Activated naive CD4-positive, alpha-beta T cell treated with anti-CD3 and anti-CD28 coated beads, Interleukin-2, amount 50 U/mL, for 16 hours (primary cell): Measurements from ENCODE around the gene IARS1.

Experiments used
- DNase-seq: peaks from one replicate; pipeline ENCODE4 v3.0.0-alpha.2; 2020

The IARS1 gene

DNA sequence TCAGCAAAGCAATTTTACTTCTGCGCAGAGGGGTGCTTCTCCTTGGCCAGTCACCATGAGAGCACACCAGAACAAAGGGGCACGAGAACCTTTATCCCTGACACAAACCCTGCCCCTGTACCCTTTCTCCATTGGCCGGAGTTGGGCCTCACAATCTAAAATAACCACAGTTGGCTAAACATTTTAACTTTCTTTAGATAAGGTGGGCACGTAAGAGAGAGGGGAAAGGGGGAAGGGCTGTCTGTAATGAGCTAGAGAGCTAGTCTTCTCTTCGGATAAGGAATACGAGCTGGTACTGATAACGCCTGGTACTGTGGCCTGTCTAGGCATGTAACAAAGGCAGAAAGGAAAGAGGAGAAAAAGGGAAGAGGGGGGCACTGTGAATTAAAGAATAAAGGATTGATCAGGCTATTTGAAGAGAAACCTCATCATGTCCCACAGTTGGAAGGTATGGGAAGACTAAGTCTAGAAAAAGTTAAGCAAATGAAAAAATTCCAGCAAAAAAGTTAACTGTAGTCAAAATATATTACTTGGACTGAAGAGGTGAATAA is 1.8 kb upstream of the IARS1 start:
- DNase-seq, result no peak

DNA sequence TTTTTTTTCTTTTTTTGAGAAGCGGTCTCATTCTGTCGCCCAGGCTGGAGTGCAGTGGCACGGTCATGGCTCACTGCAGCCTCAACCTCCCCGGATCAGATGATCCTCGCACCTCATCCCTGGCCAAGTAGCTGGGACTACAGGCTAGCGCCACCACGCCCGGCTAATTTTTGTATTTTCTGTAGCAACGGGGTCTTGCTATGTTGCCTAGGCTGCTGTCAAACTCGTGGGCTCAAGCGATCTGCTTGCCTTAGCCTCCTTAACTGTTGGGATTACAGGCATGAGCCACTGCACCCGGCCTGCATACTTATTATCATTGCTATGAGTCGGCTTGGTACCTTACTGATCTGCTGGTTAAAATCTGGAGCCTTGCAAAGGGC is 790 bp upstream of the IARS1 start:
- peak; percentile 13 for DNase-seq

DNA sequence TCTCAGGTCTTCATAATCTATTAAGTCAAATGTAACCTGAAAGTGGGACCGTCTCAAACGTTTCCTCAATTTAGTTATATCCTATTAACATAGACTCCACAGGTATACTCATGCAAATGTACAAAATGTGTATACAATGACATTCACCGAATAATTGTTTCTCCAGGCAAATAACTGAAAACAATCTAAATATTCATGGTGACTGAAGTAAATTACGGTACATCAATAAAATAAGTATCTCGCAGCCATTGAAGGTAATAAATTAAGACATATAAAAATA is 482 bp downstream of the IARS1 start:
- no peak for DNase-seq

DNA sequence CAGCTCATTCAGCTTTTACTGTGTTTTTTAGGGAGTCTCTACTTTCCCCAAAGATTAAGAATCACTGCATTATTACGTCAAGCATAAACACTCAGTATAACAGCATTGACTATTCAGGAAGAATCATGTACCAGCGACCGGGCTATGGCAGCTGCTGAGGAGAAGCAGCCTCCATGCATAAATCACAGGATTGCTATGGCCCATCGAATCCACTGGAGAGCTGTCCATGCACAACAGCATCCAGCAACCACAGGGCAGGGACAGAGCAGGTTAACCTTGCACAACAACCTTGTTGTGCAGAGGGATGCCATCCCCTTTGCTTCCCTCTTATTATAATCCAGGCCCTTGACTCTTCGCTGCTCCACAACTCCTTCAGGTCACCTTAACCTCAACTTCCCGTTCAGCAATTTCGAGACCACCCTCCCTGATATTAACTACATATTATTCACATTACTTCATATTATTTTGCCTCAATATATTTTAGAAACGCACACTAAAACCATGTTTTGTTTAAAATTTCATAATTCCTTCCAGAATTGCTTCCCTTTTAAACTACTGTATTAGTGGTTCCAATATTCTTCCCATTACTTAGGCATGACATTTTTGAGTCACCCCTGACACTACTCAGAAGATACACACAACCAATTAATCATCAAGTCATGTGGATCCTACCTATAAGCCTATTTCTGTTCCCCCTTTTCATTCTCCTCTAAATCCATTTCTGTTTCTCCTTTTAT is 991 bp downstream of the IARS1 start:
- no peak for DNase-seq

DNA sequence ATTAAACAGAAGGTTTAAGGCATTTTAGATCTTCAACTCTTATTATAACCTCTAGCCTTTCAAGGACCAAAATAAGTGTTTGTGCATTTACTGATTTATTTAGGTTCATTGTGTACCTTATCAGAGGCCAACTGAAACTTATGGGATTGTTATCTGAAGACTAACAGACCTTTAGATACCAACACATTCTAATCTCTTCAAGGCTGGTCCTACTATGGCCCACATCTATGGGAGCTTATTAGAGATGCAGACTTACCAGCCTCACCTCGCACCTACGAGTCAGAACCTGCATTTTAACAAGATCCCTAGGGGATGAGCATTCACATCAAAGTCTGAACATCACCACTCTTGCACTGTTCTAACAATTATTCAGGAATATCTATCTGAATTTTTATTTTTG is 1.9 kb downstream of the IARS1 start:
- DNase-seq, result no peak

DNA sequence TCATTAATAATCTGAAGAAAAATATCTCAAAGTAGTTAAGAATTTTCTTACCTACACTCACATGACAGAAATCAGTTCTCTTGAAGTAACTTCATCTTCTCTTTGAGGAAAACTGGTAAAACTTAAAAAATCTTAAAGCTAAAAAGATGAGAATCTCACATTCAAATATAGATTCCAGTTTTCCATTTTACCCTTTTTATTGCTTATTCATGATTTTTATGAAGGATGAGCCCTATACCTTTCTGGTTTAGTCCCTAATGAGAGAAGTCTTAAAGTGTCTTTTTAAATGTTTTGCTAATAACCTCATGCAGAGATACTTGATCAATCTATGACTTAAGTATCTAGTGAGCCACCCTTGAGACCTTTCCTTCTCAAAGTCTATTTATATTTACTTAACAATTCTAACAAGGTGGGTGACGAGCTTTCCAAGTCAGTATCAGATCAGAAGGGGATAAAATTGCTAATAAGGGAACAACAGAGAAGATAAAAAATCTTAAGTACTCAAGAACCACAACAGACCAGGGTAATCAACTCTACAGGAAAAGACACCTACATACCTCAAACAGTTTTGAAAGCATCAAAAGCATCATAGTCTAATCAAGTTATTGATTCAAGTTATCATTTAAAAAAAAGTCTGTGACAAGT is 2.6 kb downstream of the IARS1 start:
- no peak for DNase-seq

DNA sequence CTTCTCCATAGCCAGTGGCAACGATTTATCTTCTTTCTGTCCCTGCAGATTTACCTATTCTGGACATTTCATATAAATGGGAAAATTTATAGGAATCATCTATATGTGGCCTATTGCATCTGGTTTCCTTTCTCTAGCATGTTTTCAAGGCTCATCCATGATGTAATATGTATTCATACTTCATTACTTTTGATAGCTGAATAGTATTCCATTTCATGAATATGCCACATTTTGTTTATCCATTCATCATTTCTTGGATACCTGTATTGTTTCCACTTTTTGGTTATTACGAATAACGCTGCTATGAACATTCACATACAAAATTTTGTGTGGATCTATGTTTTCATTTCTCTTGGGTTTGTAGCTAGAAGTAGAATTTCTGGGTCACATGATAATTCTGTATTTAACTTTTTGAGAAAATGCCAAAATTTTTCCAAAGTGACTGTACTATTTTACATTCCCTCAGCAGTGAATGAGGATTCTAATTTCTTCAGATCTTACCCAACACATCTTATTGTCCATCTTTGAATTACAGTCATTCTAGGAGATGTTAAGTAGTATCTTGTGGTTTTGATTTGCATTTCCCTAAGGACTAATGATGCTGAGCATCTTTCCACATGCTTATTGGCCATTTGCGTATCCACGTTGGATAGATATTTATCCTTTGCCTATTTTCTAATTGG is 3.6 kb downstream of the IARS1 start:
- no peak for DNase-seq

DNA sequence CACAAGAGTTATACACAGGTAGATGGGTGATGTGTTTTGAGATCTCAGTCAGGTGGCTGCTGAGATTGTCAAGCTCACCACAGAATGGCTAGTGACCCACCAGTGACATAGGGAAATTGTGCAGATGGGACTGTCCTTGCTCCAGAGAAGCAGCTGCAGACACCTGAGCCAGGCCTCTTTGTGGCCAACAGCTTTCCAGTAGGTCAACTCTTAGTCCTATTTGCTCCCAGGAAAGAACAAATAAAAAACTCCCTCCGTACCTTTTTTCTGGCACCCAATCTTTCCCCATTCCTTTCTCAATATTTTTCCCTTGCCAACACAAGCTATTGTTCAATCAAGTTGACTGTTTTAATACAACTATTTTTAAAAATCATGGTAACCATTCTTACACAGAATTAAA is 14.2 kb downstream of the IARS1 start:
- no peak for DNase-seq

DNA sequence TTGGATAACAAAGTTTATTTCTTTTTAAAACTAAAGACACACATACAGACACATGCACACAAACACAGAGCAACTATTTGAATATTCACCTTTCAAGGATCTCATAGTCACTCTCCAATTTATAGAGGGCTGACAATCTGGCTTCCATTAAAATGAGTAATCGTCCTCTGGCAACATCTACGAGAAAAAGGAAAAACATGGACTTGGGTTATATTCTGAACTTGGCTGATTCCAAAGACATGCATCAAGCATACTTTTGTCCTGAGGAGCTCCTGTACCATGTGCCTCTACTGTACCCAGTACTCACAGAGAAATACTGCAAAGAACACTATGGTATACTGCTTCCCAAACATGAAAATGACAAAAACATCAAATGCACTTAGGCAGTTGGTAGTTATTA is 15.4 kb downstream of the IARS1 start:
- DNase-seq, result no peak

DNA sequence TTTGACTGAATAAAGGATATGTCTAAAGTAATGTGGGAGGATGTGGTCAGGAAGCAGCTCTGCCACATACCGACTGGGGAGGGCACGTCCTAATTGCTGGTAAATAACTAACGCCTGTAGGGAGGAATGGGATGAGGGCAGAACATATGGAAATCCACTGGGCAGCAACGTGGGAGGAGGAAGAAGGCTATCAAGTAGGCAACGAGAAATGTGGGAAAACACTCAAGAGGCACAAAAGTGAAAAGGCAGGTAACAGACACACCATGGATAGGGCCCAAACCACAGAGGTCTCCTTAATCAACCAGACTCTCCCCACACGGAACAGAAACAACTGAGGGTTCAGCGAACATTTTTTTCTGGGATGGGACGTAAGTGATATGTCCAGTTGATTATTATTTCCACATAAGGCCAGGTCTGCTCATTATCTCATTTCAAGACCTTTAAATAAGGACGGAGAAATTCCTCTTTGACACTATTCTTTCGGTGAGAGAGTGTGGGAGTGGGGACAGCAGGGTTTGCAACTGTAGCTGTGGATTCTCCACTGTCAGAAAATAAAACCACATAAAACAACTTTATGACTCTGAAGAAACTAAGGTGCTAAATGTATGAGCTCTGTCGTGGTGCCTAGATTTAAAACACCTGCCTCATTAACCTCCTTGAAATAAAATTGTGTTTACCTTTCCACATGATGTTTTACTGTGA is 17.0 kb downstream of the IARS1 start:
- no peak for DNase-seq

DNA sequence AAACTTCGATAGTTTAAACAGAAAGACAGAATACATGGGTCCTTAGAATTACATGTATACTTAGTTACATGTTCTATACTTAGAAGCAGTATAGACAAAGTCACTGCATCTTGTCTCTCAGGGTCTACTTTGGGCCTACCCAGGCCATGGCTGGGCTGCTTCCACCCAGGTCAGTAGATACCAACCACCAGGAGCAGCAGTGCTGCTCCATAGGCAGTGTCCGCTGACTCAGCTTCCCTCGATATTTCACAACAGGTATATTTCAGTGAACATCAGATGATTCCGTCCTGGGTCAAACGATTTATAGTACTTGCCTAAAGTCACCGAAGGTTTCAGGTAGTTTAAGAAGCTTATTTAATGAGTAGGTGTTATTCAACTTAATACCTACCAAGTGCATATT is 18.0 kb downstream of the IARS1 start:
- DNase-seq, result no peak

DNA sequence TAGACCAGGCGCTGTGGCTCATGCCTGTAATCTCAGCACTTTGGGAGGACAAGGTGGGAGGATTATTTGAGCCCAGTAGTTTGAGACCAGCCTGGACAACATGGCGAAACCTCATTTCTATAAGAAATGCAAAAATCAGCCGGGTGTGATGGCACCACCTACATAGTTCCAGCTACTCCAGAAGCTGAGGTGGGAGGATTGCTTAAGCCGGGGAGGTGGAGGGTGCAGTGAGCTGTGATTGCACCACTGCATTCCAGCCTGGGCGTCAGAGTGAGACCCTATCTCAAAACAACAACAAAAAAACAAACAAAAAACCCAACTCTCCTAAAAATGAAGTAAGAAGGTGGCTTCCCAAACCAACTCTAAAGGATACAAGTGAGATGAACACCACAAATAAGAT is 23.0 kb downstream of the IARS1 start:
- no peak for DNase-seq

DNA sequence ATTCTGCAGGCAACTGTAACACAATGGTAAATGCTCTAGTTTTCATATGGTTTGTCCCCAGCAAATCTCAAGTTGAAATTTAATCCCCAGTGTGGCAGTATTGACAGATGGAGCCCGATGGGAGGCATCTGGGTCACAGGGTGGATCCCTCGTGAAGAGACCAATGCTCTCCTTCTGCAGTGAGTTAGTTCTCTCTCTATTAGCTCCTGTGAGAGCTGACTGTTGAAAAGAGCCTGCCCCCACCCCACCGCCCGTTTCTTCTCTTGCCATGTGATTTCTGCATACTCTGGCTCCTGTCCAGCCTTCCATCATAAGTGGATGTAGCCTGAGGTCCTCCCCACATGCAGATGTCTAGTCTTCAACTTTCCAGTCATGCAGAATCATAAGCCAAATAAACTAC is 27.0 kb downstream of the IARS1 start:
- no peak for DNase-seq

DNA sequence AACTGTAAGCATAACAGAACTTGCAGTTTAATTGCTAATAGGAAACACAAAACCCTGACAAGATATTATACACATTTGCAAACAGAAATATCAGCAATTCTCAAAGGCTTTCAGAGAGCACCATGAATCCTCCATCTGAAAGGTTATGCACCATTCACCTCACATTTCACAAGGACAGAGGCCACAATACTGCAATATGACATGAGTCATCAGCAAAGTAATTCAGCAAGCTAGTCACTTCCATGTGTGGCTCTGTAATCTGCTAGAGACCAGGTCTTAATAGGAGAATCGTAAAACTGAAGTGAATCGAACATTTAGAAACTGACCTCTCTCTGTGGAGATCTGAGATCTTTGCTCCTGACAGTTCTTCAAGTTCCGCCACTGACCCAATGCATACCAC is 28.3 kb downstream of the IARS1 start:
- no peak for DNase-seq

DNA sequence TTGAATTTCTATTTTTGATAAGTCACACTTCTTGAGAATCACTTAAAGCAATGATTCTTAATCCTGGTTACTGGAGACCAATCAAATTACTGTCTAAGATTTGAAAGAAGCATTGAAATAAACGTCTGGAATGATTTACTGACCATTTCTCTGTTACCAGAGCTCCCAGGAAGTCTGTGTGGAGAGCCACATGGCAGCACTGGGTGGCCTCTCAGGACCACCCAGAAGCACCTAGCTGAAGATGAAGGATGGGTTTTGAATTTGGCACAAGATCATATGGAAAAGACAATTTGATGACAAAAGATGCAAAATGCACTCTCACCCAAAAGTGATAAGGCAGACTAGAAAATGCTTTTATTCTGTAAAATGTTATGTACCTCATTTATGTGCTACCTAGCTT is 30.4 kb downstream of the IARS1 start:
- DNase-seq, result no peak

DNA sequence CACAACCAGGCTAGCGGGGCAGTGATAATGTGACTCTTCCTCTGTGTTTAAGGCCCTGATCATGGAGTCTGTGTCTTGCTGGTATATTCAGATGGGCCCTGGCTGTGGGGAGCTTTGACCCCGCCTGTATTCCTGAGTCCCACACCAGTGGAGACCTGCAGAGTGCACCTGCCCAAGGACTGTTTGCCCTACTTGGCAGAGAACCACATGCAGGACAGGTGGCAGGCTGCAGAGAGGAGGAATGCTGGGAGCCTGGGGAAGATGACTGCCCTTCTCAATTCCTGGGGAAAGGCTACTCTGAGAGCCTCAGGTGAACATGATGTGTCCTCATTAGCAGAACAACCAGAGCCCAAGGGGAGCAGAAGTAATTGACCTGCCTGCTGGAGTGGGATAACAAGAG is 36.2 kb downstream of the IARS1 start:
- DNase-seq, result no peak

DNA sequence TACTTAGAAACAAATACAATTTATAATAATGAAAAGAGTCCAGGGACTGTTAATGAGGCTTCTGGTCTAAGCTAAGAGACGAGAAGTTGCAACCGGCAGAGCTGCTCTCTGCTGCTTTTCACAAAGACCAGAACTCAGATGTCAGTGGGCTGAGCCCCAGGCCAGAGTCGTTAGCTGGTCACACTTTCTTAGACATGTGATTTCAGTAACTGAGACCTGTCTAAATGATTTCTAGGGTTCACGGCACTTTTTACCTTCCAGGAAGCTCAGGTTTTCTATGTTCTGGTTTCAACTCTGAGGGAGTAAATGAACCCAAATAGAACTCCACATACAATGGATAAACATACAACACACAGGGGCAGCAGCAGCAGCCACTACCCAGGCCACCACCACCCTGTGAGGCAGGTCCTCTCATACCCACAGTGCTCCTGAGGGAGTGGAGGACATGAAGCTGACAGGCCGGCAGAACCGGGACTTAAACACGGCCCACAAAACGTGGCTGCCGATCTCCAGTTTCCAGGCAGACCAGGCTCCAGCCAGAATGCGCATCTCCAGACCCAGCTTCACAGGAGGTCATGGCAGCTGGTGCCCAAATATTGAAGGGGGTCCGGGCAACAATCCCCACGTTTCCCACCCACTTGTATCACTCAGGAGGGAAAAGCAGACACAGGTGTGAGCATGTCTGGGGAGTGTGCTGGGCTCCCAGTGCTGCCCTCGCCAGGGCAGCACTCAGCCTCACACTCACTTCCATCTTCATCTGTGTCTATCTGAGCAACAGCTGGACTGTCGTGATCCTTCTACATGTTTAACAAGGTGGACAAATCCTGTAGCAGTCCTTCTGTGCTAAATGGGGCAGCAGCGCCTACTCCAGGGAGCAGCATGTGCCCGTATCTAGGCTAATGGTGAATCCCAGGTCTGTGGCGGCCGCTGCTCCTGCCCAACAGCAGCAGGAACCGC is 38.8 kb downstream of the IARS1 start:
- DNase-seq, result no peak

DNA sequence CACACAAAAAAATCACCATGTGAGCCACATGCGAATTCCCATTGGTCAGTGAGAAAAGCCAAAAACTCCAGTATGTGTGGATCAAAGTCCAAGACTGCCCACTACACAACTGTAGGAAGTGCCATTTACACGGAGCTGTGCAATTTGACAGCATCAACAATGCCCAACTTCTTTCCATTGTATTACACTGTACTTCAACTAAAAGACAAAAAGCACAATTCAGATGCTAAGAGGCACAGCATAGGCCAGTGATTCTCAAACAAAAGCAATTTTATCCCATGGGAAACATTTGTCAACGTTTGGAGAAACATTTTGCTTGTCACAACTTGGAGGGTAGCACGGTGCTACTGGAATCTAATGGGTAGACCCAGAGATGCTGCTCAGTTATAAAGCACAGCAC is 39.8 kb downstream of the IARS1 start:
- no peak for DNase-seq

DNA sequence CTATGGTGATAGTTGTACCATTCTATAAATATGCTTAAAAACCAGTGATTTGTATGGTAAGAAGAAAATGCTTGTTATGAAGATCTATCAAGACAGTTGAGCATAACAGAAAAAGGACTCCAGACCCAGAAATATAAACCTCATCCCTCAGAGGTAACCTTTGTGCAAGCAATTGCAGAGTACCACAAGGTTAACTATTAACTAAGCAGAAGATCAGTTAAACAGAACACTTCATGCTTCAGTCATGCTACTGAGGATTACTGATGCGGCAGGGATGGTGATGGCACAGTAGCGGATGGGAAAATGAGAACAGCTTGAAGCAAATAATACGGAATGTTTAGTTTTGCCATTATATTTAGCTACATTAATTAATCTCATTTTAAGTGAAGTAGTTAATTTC is 45.5 kb downstream of the IARS1 start:
- DNase-seq, result no peak

DNA sequence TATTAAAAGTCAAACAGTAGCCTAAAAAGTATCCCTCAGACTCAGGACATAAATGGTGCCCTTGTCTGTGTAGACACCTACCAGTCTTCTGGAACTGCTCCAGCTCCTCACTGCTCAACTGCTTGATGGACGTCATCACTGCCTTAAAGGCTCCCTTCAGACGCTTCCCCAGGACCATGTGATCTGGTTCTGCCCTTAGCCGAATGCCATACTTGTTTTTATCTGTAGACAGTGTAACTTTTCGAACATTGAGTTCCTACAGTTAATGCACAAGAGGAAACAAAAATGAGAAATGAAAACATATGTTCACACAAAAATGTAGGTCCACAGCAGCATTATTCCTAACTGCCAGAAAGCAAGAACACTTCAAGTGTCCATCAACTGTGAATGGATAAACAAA is 46.2 kb downstream of the IARS1 start:
- DNase-seq, result no peak

DNA sequence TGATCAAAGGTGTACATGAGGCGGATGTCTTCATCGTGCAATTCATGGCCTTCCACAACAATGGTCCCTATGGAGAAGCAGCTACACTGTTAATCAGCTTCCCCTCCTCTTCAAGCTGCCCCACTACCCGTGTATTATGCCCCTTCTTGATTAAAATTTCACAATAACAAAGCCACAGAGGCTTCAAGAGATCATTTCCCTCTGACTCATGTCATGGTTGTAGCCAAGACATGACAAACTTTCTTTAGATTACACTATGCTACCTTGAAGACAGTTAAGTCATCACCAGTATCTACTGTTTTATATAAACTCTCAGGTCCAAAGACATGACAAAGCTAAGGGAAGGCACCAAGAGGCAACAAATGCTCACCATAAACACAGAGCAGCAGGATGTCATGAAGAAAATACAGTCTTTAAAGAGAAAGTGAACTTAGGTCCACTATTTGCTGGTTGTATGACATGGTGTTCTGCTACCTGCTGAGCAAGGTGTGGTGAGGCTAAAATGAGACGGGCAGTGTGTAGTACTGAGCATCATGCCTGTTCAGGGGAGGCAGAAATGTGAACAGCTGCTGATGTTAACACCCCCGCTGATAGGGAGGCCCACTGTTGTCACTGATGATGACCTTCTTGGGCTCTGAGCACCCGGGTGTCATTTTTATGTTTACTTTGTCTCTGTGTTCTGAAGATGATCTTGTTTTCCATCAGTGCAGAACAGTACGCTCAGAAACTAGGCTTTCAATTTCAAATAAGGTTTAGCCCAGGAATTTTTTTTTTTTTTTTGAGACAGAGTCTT is 48.3 kb downstream of the IARS1 start:
- DNase-seq, result no peak
